OCI-LY3 (cell line): Measurements from ENCODE around the gene ACACA.

Experiments
- H2AFZ ChIP-seq: fragments of 200-600, 300-600 bp; shearing (Covaris generic); 2 replicates; pipeline ENCODE4 v1.6.0; 2014; ENCODE audit warnings: antibody characterized with exemption, low read depth, low read length
- H3K27ac ChIP-seq: fragments of 200-600, 300-600 bp; sonication (generic); 2 replicates; pipeline ENCODE4 v1.5.1; 2014; ENCODE audit warnings: mild to moderate bottlenecking, low read length, moderate library complexity, mixed read lengths
- H3K27me3 ChIP-seq: fragments of 200-600, 300-600 bp; sonication (generic); 2 replicates; pipeline ENCODE4 v1.6.1; 2014; ENCODE audit warnings: low read depth, low read length, mixed read lengths
- H3K36me3 ChIP-seq: fragments of 200-600, 300-600 bp; sonication (generic); replicated peaks from 2 replicates; pipeline ENCODE3; 2014; ENCODE audit warnings: low read depth, low read length, mixed read lengths
- H3K4me1 ChIP-seq: fragments of 300-600, 200-600 bp; sonication (generic); 2 replicates; pipeline ENCODE4 v1.6.1; 2014; ENCODE audit warnings: low read length, mixed read lengths
- H3K4me2 ChIP-seq: fragments of 200-600, 300-600 bp; sonication (generic); 2 replicates; pipeline ENCODE4 v1.6.1; 2014; ENCODE audit warnings: low read length, mixed read lengths
- H3K4me3 ChIP-seq: fragments of 300-600, 200-600 bp; sonication (generic); 2 replicates; pipeline ENCODE4 v1.5.1; 2014; ENCODE audit warnings: antibody characterized with exemption, mild to moderate bottlenecking, low read length, moderate library complexity
- H3K79me2 ChIP-seq: fragments of 300-600, 200-600 bp; shearing (Covaris generic); 2 replicates; pipeline ENCODE4 v1.6.1; 2014; ENCODE audit warnings: mild to moderate bottlenecking, low read length, mixed read lengths
- H3K9ac ChIP-seq: fragments of 300-600, 200-600 bp; shearing (Covaris generic); 2 replicates; pipeline ENCODE4 v1.6.0; 2014; ENCODE audit warnings: mild to moderate bottlenecking, low read length, moderate library complexity
- H3K9me3 ChIP-seq: fragments of 200-600, 300-600 bp; shearing (Covaris generic); 2 replicates; pipeline ENCODE4 v1.6.1; 2014; ENCODE audit warnings: low read length, mixed read lengths; ENCODE audit not compliant: insufficient read depth
- H4K20me1 ChIP-seq: fragments of 200-600, 300-600 bp; sonication (generic); 2 replicates; pipeline ENCODE4 v1.6.1; 2016; ENCODE audit warnings: low read length, mixed read lengths; ENCODE audit not compliant: insufficient read depth
- CTCF ChIP-seq: fragments of 200-600, 300-600 bp; sonication (generic); IDR thresholded peaks from 2 replicates; pipeline ENCODE4 v1.5.1; 2014; ENCODE audit warnings: antibody characterized with exemption, low read length, low read depth
- EZH2phosphoT487 ChIP-seq: fragments of 200-600 bp; shearing (Covaris generic); IDR thresholded peaks from 2 replicates; pipeline ENCODE4 v1.6.1; 2018; ENCODE audit warnings: antibody characterized with exemption, mixed run types, low read depth

The ACACA gene

GRCh38 chr17:37130984-37131446, 275.6 kb downstream of the ACACA start:
- Histone ChIP-seq H3K4me1 (no peaks in the 10 kb centered on the region), H3K27me3 (no peaks in the 10 kb centered on the region), H3K36me3 (peaks cover 20% of the 10 kb centered on the region)

GRCh38 chr17:37124821-37125173, 281.8 kb downstream of the ACACA start:
- Histone ChIP-seq H4K20me1 (no peaks in the 10 kb centered on the region), H3K4me2 (no peak overlapping the region), H3K4me1 (no peaks in the 10 kb centered on the region), H3K27me3 (no peaks in the 10 kb centered on the region), H3K9me3 (no peaks in the 10 kb centered on the region), H2AFZ (no peak overlapping the region), H3K27ac (no peak overlapping the region), H3K4me3 (no peak overlapping the region), H3K9ac (no peak overlapping the region), H3K79me2 (no peaks in the 10 kb centered on the region), H3K36me3 (peaks cover 49% of the 10 kb centered on the region)
- TF ChIP-seq EZH2phosphoT487: no peak
- no peak for TF ChIP-seq CTCF

More at GRCh38 chr17:37130984-37131446, 275.6 kb downstream of the ACACA start:
- Histone ChIP-seq H3K9me3 (no peaks in the 10 kb centered on the region), H3K79me2 (no peaks in the 10 kb centered on the region), H4K20me1 (no peaks in the 10 kb centered on the region), H3K4me3 (no peak overlapping the region), H3K9ac (no peak overlapping the region), H3K27ac (no peak overlapping the region), H2AFZ (no peak overlapping the region), H3K4me2 (no peak overlapping the region)
- no peak for TF ChIP-seq EZH2phosphoT487

DNA sequence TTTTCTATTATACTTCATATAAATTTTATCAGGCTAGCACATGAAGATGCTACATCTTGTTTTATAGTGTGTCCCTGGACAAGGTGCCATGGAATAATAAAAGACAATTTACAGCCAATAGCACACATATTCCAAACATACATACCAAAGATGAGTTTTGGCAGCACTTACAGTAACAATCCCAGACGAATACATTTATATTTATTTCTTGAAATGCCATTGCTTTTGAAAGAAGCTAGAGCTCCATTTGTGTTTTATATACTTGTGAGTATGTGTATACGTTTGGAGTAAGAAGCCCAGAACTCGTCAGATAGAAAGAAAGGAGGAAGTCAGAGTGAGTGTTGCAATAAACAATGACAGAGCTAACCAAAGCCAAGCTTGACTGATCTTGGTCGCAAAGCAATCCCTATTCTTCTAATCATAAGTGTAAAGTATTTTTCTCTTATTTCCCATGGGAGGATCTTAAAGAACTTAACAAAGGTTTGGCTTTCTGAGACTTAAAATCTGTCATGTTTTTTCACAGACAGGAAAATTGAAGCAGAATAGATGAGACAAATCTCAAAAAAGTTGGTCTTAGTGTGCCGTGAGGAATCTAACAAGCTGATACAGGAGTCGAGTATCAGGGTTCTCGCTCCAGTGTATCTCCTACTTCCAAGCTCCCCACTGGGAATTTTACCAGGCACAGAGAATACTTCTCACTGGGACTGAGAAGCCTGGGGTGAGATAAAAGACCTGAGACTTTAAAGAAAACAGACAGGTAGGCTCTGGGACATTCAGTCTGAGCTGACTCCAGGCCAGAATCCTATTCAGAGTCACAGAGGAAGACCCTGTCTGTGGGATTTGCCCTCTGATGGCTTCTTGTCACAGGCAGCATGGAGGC, 282.5 kb downstream of the ACACA start:
- Histone ChIP-seq H3K9me3 (no peaks in the 10 kb centered on the region), H3K4me3 (no peak overlapping the region), H4K20me1 (no peaks in the 10 kb centered on the region), H3K27me3 (no peaks in the 10 kb centered on the region), H3K9ac (no peak overlapping the region), H3K4me2 (no peak overlapping the region), H3K4me1 (no peaks in the 10 kb centered on the region), H3K79me2 (no peaks in the 10 kb centered on the region), H3K36me3 (peaks cover 43% of the 10 kb centered on the region), H2AFZ (no peak overlapping the region), H3K27ac (no peak overlapping the region)
- TF ChIP-seq CTCF (no peak), EZH2phosphoT487 (no peak)

DNA sequence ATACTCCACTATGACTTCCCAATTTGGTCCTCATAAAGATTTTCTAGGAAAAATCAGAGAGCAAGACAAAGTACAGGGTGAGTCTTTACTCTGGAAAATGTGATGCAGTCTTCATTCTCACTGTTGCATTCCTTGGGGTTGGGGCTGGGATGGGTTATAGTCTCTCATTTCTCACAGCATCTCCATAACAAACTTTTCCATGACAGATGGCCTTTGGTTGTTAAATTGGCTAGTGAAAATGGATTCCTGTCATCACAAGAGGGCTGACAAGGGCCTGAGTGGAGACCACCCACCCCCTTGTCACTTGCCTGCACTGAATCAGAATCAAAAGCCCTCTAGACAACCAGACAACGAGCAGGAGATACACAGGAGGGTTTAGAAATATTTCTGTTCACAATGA, 283.2 kb downstream of the ACACA start:
- Histone ChIP-seq H4K20me1 (no peaks in the 10 kb centered on the region), H3K27ac (no peak overlapping the region), H2AFZ (no peak overlapping the region), H3K79me2 (no peaks in the 10 kb centered on the region), H3K36me3 (peaks cover 41% of the 10 kb centered on the region), H3K9me3 (no peaks in the 10 kb centered on the region), H3K4me2 (no peak overlapping the region), H3K27me3 (no peaks in the 10 kb centered on the region), H3K4me1 (no peaks in the 10 kb centered on the region), H3K4me3 (no peak overlapping the region), H3K9ac (no peak overlapping the region)
- TF ChIP-seq CTCF (no peak), EZH2phosphoT487 (no peak)
